PC-3 (cell line): ENCODE results near the gene OR4D11.

Experiments used
- CTCF ChIP-seq: fragments of 300-600 bp; sonication (generic); conservative IDR thresholded peaks from 2 replicates; pipeline ENCODE4 v1.5.1; 2017; ENCODE audit warnings: antibody characterized with exemption, low read depth, mild to moderate bottlenecking, low read length
- EZH2 ChIP-seq: fragments of 300-600 bp; sonication (generic); IDR thresholded peaks from one replicate; pipeline ENCODE4 v1.6.1; 2017; ENCODE audit warnings: antibody characterized with exemption, mild to moderate bottlenecking, low read length; ENCODE audit not compliant: unreplicated experiment
- EZH2phosphoT487 ChIP-seq: fragments of 300-600 bp; sonication (generic); IDR thresholded peaks from 2 replicates; pipeline ENCODE4 v1.6.1; 2018; ENCODE audit warnings: mild to moderate bottlenecking, antibody characterized with exemption, low read length, borderline replicate concordance

- TF ChIP-seq EZH2phosphoT487 (no peak), CTCF (no peak), EZH2 (no peak)
Observed at GRCh38 chr11:59528711-59529110, 25.3 kb downstream of the OR4D11 start.
